ENCODE results near the gene LTA.

Gene LTA

GRCh38 chr6:31574106-31575061, 2.3 kb downstream of the LTA start:
- DNase-seq = no peak

- DNase-seq = no peak
These were observed 3.3 kb downstream of the LTA start, which contains the start of gene TNF for GRCh38 chr6:31575335-31575901. Gene TNF, plus strand, starts transcription at chr6:31575565. Its CDS starts 177 bp downstream, at chr6:31575742.

GRCh38 chr6:31575952-31576685, 4.0 kb downstream of the LTA start:
- no peak for DNase-seq

GRCh38 chr6:31576897-31577578, 4.9 kb downstream of the LTA start:
- DNase-seq = no peak

- DNase-seq = no peak
These were observed 5.5 kb downstream of the LTA start for GRCh38 chr6:31577579-31577966.

GRCh38 chr6:31578184-31579118, 6.4 kb downstream of the LTA start:
- DNase-seq = no peak

GRCh38 chr6:31579119-31579505, 7.0 kb downstream of the LTA start:
- no peak for DNase-seq

- no peak for DNase-seq
These were observed 7.7 kb downstream of the LTA start for GRCh38 chr6:31579546-31580437.

- no peak for DNase-seq
These were observed 8.3 kb downstream of the LTA start for GRCh38 chr6:31580438-31580740.

- peak; percentile 20 for DNase-seq
These were observed 8.8 kb downstream of the LTA start for GRCh38 chr6:31580807-31581433.

GRCh38 chr6:31581434-31582229, 9.5 kb downstream of the LTA start:
- no peak for DNase-seq

GRCh38 chr6:31582230-31582643, 10.1 kb downstream of the LTA start, which contains the start of gene LTB:
Gene LTB, minus strand, starts transcription at chr6:31582424. Its CDS starts 7 bp downstream, at chr6:31582417.
- DNase-seq = no peak

- no peak for DNase-seq
These were observed 13.4 kb downstream of the LTA start for GRCh38 chr6:31585491-31585890.

- no peak for DNase-seq
These were observed 13.9 kb downstream of the LTA start, which contains the start of gene LST1 for GRCh38 chr6:31586008-31586407. Gene LST1, plus strand, starts transcription at chr6:31586277. Its CDS starts 1,023 bp downstream, at chr6:31587300.

GRCh38 chr6:31586599-31587281, 14.7 kb downstream of the LTA start:
- no peak for DNase-seq

- no peak for DNase-seq
These were observed 16.0 kb downstream of the LTA start for GRCh38 chr6:31587791-31588777.
